CD4-positive, alpha-beta T cell treated with Interleukin-6 at 100 ng/mL for 8 hours (primary cell): ENCODE data around the gene SCG5.

Source experiments
- DNase-seq: peaks from one replicate; pipeline ENCODE4 v3.0.0-alpha.2; 2020; ENCODE audit warnings: mixed read lengths, low spot score

Gene SCG5

GRCh38 chr15:32723171-32723948 is 81.8 kb downstream of the SCG5 start:
- no peak for DNase-seq

DNA sequence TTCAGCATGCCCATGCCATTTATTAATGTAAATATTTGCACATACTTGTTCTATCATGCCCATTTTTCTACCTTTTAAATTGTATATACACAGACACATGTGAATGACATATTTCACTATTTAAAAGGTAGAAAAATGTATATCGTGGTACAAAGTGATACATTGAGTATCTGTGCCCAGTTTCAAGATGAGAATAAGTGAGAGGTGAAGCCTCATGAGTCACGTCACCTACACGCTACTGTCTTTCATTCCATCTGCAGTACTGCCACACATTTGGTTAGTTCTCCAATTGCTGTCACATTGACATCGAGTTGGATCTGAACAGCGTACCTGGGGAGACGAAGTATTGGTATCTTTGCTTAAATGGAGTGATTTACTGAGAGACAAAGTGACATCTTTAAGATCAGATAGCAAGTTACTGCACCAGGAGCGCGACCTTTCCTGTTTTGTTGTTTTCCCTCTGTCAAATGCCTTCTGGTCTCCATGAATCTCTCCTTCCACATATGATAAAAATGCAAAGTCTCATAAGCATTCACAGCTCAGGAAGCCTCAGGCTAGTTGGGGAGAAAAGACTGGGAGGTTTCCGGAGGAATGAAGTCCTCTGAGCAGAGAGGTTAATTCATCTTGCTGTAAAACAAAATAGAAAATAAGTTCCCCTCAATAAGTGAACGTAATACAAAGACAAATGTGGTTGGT is 88.3 kb downstream of the SCG5 start:
- DNase-seq = no peak

DNA sequence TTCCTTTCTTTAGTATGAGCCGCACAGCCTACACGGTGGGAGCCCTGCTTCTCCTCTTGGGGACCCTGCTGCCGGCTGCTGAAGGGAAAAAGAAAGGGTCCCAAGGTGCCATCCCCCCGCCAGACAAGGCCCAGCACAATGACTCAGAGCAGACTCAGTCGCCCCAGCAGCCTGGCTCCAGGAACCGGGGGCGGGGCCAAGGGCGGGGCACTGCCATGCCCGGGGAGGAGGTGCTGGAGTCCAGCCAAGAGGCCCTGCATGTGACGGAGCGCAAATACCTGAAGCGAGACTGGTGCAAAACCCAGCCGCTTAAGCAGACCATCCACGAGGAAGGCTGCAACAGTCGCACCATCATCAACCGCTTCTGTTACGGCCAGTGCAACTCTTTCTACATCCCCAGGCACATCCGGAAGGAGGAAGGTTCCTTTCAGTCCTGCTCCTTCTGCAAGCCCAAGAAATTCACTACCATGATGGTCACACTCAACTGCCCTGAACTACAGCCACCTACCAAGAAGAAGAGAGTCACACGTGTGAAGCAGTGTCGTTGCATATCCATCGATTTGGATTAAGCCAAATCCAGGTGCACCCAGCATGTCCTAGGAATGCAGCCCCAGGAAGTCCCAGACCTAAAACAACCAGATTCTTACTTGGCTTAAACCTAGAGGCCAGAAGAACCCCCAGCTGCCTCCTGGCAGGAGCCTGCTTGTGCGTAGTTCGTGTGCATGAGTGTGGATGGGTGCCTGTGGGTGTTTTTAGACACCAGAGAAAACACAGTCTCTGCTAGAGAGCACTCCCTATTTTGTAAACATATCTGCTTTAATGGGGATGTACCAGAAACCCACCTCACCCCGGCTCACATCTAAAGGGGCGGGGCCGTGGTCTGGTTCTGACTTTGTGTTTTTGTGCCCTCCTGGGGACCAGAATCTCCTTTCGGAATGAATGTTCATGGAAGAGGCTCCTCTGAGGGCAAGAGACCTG is 89.5 kb downstream of the SCG5 start:
- peak; percentile 3 for DNase-seq

- DNase-seq = no peak
Measured at GRCh38 chr15:32732574-32733157, 91.2 kb downstream of the SCG5 start.

DNA sequence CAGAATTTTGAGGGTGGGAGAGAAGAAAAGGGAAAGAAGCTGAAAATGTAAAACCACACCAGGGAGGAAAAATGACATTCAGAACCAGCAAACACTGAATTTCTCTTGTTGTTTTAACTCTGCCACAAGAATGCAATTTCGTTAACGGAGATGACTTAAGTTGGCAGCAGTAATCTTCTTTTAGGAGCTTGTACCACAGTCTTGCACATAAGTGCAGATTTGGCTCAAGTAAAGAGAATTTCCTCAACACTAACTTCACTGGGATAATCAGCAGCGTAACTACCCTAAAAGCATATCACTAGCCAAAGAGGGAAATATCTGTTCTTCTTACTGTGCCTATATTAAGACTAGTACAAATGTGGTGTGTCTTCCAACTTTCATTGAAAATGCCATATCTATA is 91.8 kb downstream of the SCG5 start:
- DNase-seq = no peak

GRCh38 chr15:32735989-32736700 is 94.6 kb downstream of the SCG5 start:
- no peak for DNase-seq

DNA sequence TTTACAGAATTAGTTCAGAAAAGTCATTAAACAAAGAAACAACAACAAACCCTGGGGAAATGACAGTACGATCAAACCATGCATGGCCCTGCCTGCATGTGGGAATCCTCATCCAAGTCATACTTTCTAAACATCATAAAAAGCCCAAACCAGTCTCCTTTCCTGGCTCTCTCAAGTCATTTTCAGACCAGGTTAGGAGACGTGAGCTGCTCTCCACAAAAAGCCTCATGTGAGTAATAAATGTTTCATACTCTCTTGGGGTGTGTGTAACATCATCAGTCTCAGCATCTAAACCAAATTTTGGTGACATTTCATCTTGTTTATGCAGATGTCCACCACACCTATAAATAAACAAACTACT is 95.2 kb downstream of the SCG5 start:
- no peak for DNase-seq

DNA sequence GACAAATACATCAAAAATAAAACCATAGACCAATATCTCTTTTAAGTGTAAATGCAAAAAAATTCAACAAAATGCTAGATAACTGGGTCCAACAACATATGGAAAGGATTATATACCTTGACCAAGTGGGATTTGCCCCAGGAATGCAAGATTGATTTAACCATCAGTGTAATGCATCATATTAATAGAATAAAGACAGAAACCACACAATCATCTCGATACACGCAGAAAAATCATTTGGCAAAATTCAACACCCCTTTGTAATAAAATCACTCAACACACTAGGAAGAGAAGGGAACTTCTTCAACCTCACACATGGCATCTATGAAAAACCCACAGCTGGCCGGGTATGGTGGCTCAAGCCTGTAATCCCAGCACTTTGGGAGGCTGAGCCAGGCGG is 95.8 kb downstream of the SCG5 start:
- no peak for DNase-seq

- DNase-seq = no peak
Measured at GRCh38 chr15:32738666-32739065, 97.2 kb downstream of the SCG5 start.

- no peak for DNase-seq
Measured at GRCh38 chr15:32739522-32740063, 98.1 kb downstream of the SCG5 start.

GRCh38 chr15:32743411-32744140 is 102.1 kb downstream of the SCG5 start:
- DNase-seq = no peak

DNA sequence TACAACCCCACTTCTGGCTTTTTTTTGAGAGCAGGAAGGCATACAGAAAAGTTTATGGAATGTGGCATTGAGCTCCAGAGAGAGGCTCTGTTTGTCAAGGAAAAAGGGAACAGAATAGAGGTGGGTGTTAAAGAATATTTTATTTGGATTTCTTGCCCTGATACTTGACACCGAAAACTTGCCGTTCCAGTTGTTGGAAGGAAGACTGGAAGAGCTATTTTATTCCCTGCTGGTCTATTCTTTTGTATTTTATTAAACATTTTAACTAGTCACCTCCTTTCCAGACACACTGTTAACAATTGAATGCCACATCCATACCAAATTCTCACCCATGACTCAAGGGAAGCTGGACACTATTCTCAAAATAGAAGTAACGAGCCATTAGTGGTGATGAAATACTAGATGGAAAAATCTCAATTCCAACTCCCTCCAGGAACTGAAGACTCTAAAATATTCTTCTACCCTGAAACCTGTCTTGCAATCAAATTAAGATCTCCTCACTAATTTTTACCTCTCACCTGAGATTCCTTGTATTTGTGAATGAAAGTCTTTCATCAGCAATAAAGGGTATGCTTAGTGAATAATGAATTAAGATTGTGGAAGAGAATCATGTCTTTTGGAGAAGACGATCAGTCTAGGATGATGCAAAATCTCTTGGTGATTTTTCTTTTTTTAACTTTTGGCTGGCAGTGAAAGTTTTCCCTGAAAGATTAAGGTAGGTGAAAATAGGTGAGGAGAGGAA is 104.8 kb downstream of the SCG5 start:
- no peak for DNase-seq
